Measurements from ENCODE around the gene TNFRSF4. TPM values are rescaled to one million over a fixed set of nuclear protein-coding genes. Genes with fewer than 3 reads are reported as not detected.

TNFRSF4 gene
- total and polyA plus RNA-seq, 9 donors = 1.5 to 3.3 (median 2.1) TPM

DNA sequence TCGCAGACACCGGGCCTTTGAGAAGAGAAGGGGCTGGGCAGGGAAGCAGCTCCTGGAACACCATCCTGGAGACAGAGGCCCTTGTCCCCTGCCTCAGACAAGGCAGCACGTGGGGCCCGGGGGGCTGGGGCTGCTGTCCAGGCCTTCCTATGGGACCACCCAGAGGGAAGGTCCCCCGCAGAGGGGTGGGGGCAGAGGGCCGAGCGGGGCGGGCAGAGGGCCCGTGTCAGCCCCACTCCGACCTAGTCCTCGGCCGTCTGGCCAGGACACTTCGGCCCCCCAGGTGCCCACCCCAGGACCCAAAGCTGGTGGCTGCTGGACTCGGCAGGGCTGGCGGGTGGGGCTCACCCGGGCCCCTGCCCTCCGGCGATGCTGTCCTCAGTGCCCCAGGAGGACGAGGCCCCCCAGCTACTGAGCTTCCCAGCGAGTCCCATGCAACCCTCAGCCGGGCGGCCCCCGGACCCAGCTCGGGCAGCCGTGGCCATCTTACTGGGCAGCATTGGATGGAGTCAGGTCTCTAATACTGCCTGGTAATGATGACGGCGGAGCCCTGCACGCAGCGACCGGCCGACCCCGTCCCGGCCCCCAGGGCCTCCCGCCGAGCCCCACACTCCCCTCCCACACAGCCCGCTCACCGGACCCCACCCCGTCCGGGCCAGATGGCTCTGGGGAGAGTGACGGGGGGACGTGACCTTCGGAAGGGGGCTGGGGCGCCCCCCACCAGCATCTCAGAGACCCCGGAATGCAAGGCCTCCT lies 47.1 kb downstream of the TNFRSF4 start:
- Histone ChIP-seq H3K9me3 (replicated peaks; ENCODE audit: control insufficient read depth, low read depth, low read length) (no peaks in the 10 kb centered on the region), H3K27me3 (ENCODE audit: control insufficient read depth, insufficient read depth, low read length) (peaks cover 75% of the 10 kb centered on the region), H3K27ac (ENCODE audit: low read length) (no peak overlapping the region), H3K4me3 (ENCODE audit: low read length) (no peak overlapping the region), H3K36me3 (ENCODE audit: control insufficient read depth, insufficient read depth, low read length) (no peaks in the 10 kb centered on the region), H3K4me1 (ENCODE audit: control insufficient read depth, insufficient read depth, low read length) (peaks cover 22% of the 10 kb centered on the region)
- 63% methylated on average over 39 of the region's 44 CpGs for whole genome bisulfite sequencing (ENCODE audit: insufficient coverage)
- DNase-seq = no peak

DNA sequence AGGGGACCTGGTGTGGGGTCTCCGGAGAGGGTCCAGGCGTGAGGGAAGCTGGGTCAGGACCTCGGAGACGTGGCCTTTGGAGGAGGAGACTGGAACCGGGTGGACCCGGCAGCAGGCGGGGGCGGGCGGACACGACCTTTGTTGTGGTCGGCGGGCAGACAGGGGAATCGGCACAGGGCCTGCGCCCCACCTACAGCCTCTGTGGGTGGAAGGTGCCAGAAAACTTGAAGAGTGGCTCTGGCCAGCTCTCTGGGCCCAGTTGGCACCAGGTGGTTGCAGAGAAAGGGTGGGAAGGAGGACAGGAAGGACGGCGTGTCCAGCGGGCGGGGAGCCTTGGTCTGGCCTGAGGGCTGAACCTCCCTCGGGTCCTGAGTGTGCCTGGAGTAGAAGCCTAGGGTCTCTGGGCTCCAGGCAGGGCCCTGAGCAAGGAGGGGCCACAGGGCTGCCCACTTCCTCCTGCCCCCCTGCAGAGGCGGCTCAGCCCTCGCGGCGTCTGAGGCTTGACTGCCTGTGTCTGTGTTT lies 48.0 kb downstream of the TNFRSF4 start:
- WGBS (ENCODE audit: insufficient coverage) = 69% methylated on average over 18 of the region's 23 CpGs
- Histone ChIP-seq H3K27ac (ENCODE audit: low read length) (no peak overlapping the region), H3K9me3 (replicated peaks; ENCODE audit: control insufficient read depth, low read depth, low read length) (no peaks in the 10 kb centered on the region), H3K27me3 (ENCODE audit: control insufficient read depth, insufficient read depth, low read length) (peaks cover 74% of the 10 kb centered on the region), H3K4me1 (ENCODE audit: control insufficient read depth, insufficient read depth, low read length) (peaks cover 22% of the 10 kb centered on the region), H3K36me3 (ENCODE audit: control insufficient read depth, insufficient read depth, low read length) (no peaks in the 10 kb centered on the region), H3K4me3 (ENCODE audit: low read length) (no peak overlapping the region)
- no peak for DNase-seq

DNA sequence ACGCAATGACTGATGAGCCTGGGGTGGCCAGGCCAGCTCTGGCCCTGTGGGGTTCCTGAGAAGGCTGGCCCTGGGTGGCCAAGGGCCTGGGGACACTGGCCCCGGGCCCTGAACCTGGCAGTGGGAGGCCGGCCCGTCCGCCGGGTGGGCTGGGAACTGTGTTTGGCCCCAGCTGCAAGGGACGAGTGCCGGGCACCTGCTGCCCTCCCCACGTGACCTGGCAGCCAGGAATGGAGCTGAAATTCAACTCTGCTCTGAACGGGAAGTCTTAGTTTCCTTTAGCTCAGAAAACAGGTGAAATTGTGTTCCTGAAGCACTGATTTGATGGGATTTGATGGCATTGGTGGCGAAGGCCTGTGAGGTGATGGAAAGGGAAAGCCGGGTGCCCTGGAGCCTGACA lies 48.5 kb downstream of the TNFRSF4 start:
- peaks cover 69% of the 10 kb centered on the region for H3K27me3 ChIP-seq (ENCODE audit: control insufficient read depth, insufficient read depth, low read length)
- H3K4me3 ChIP-seq (ENCODE audit: low read length) = no peak overlapping the region
- WGBS (ENCODE audit: insufficient coverage) = 66% methylated on average over 12 of the region's 12 CpGs
- H3K4me1 ChIP-seq (ENCODE audit: control insufficient read depth, insufficient read depth, low read length) = peaks cover 22% of the 10 kb centered on the region
- no peaks in the 10 kb centered on the region for H3K36me3 ChIP-seq (ENCODE audit: control insufficient read depth, insufficient read depth, low read length)
- peak; percentile 37 for DNase-seq
- H3K27ac ChIP-seq (ENCODE audit: low read length) = peak overlapping the region; percentile 7
- no peaks in the 10 kb centered on the region for H3K9me3 ChIP-seq (replicated peaks; ENCODE audit: control insufficient read depth, low read depth, low read length)

DNA sequence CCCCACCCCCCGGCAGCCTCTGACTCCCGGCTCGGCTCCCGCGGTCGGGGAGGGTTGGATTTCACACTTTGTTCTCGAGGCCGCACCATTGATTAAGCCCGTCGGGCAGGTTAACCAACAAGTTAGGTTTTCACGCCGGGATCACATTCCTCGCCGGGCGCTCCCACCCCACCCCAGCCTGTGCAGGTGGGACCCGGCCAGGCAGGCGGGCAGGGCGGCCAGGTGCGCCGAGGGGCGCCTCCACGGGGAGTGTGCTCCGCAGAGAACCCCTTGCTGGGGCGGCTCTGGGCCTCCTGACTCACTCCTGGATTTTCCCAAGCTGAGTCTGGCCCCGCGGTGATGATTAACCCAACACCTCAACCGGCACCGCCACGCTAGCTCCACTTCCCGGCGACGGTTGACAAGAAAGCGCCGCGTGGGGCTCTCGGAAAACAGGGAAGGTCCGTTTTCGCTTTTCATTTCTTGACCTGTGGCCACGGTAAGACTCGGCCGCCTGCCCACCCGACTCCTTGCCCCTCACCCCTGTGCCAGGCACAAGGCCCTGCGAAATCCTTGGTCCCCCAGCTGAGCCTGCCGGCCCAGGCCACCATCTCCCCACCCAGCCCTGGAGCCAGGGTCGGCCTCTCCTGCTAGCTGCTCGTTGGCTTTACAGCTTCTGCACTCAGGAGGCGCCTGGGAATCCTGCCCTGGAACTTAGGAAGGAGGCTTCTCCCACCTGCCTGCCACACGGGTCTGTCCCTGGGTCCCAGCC lies 49.1 kb downstream of the TNFRSF4 start:
- DNase-seq = no peak
- peaks cover 64% of the 10 kb centered on the region for H3K27me3 ChIP-seq (ENCODE audit: control insufficient read depth, insufficient read depth, low read length)
- 50% methylated on average over 42 of the region's 48 CpGs for WGBS (ENCODE audit: insufficient coverage)

DNA sequence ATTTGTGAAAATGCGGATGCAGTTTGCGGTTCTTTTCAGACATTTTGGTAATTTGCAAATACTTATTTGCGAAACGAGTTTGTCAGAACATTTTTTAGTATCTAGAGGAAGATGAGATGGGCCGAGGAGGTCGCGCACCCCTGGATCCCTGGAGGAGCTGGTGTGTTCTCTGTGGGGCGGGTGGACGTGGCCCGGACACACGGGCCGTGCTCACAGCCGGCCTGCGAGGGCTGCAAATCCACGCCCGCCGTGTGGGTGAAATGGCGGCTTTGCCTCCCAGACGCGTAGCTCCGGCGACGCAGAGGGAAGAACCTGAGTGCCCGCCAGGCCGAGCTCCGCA lies 49.6 kb downstream of the TNFRSF4 start:
- peaks cover 22% of the 10 kb centered on the region for H3K4me1 ChIP-seq (ENCODE audit: control insufficient read depth, insufficient read depth, low read length)
- no peaks in the 10 kb centered on the region for H3K36me3 ChIP-seq (ENCODE audit: control insufficient read depth, insufficient read depth, low read length)
- H3K27ac ChIP-seq (ENCODE audit: low read length) = no peak overlapping the region
- DNase-seq = no peak
- no peak overlapping the region for H3K4me3 ChIP-seq (ENCODE audit: low read length)
- H3K27me3 ChIP-seq (ENCODE audit: control insufficient read depth, insufficient read depth, low read length) = peaks cover 58% of the 10 kb centered on the region
- WGBS (ENCODE audit: insufficient coverage) = 60% methylated on average over 26 of the region's 26 CpGs
- H3K9me3 ChIP-seq (replicated peaks; ENCODE audit: control insufficient read depth, low read depth, low read length) = no peaks in the 10 kb centered on the region

More for the DNA sequence above, 49.1 kb downstream of the TNFRSF4 start:
- Histone ChIP-seq H3K27ac (ENCODE audit: low read length) (peak overlapping the region; percentile 7), H3K9me3 (replicated peaks; ENCODE audit: control insufficient read depth, low read depth, low read length) (no peaks in the 10 kb centered on the region), H3K4me1 (ENCODE audit: control insufficient read depth, insufficient read depth, low read length) (peaks cover 19% of the 10 kb centered on the region), H3K36me3 (ENCODE audit: control insufficient read depth, insufficient read depth, low read length) (no peaks in the 10 kb centered on the region), H3K4me3 (ENCODE audit: low read length) (no peak overlapping the region)

DNA sequence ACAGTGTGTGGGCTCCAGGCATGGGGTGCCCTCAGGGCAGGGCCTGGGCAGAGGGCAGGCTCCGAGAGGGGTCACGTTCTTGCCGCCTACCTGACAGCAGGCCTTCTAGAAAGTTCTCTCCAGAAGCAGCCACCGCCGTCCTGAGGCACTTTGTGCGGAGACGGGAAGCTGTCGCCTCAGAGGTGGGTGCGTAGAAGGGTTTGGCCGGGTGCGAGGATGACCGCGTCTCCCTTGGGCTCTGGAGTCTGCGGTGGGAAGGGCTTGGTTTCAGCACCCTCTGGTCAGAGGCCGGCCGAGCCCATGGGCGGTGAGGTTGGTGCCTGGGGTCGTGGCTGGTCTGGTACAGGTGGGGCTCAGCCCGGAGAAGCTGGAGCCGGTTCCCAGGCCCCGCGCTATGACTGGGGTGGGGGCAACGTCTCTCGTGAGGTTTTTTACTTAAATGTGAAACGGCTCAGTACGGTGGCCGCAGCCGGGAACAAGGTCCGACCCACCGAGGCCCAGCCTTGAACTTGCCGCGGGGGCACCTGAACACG lies 50.3 kb downstream of the TNFRSF4 start:
- H3K36me3 ChIP-seq (ENCODE audit: control insufficient read depth, insufficient read depth, low read length) = no peaks in the 10 kb centered on the region
- no peak for DNase-seq
- H3K4me3 ChIP-seq (ENCODE audit: low read length) = no peak overlapping the region
- no peaks in the 10 kb centered on the region for H3K9me3 ChIP-seq (replicated peaks; ENCODE audit: control insufficient read depth, low read depth, low read length)
- H3K27me3 ChIP-seq (ENCODE audit: control insufficient read depth, insufficient read depth, low read length) = peaks cover 54% of the 10 kb centered on the region
- H3K27ac ChIP-seq (ENCODE audit: low read length) = no peak overlapping the region
- 85% methylated on average over 31 of the region's 33 CpGs for WGBS (ENCODE audit: insufficient coverage)
- H3K4me1 ChIP-seq (ENCODE audit: control insufficient read depth, insufficient read depth, low read length) = peaks cover 29% of the 10 kb centered on the region

DNA sequence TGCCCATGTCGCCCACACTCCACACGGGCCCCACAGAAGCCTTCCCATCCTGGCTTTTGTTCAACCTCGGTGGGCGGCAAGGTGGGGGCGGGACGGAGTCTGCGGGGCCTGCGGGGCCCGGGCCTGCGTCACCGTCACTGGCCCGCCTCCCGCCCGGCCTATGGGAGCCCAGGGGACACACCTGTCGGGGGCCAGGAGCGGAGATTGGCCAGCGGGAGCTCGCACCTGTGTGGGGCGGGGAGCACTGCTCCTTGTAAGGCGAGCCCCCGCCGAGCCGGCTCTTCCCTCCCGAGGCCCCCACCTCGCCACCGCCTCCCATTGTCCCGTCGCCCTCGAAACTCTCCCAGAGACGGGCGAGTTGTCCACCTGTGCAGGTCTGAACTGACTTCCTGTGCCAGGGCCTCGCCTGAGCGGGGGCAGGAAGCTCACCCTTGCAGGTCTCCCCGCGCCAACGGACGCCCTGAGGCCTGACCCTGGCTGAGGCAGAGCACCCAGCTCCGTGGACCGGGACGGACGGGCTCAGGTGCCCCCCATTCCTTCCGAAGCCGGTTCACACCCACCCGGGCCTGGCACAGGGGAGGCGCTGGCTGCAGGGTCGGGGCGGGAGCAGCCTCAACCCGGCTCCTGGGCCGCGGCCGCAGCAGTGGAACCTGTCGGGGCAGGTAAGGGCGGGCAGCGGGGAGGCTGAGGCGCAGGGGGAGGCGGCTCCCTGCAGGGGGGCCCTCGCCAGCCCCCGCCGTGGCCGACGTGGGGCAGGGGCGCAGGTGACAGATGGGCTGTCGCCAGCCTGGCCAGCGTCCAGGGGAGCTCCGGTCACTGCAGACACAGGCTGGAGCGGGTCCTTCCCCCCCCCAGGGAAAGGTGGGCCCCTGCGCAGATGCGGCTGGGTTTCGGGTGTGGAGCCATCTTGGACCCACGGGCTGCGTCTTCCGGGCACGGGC lies 51.1 kb downstream of the TNFRSF4 start:
- H3K27me3 ChIP-seq (ENCODE audit: control insufficient read depth, insufficient read depth, low read length) = peaks cover 51% of the 10 kb centered on the region
- no peaks in the 10 kb centered on the region for H3K9me3 ChIP-seq (replicated peaks; ENCODE audit: control insufficient read depth, low read depth, low read length)
- H3K27ac ChIP-seq (ENCODE audit: low read length) = no peak overlapping the region
- H3K4me3 ChIP-seq (ENCODE audit: low read length) = no peak overlapping the region
- DNase-seq = no peak
- 57% methylated on average over 70 of the region's 73 CpGs for WGBS (ENCODE audit: insufficient coverage)
- H3K36me3 ChIP-seq (ENCODE audit: control insufficient read depth, insufficient read depth, low read length) = no peaks in the 10 kb centered on the region
- H3K4me1 ChIP-seq (ENCODE audit: control insufficient read depth, insufficient read depth, low read length) = peaks cover 36% of the 10 kb centered on the region

DNA sequence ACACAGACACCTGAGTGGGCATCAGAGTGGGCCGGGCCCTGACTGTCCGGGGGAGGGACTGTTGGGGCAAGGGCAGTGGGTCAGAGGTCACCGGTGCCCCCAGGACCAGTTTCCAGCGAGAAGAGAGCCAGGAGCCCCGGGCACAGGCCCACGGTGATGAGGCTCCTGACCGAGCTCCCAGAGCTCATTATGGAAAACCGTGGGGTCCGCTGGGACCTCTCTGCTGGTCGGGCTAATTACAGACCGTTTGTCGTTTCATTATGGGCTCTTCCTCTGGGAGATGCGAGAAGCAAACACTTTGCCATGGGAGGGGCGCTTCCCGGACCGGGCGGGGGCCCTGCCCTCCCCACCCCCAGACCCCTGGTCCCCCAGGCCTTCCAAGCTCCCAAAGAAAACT lies 52.3 kb downstream of the TNFRSF4 start:
- DNase-seq = no peak
- Histone ChIP-seq H3K27ac (ENCODE audit: low read length) (no peak overlapping the region), H3K4me1 (ENCODE audit: control insufficient read depth, insufficient read depth, low read length) (peaks cover 42% of the 10 kb centered on the region)

More for the DNA sequence above, 52.3 kb downstream of the TNFRSF4 start:
- H3K36me3 ChIP-seq (ENCODE audit: control insufficient read depth, insufficient read depth, low read length) = no peaks in the 10 kb centered on the region
- no peak overlapping the region for H3K4me3 ChIP-seq (ENCODE audit: low read length)
- no peaks in the 10 kb centered on the region for H3K9me3 ChIP-seq (replicated peaks; ENCODE audit: control insufficient read depth, low read depth, low read length)
- 31% methylated on average over 11 of the region's 17 CpGs for WGBS (ENCODE audit: insufficient coverage)
- peaks cover 51% of the 10 kb centered on the region for H3K27me3 ChIP-seq (ENCODE audit: control insufficient read depth, insufficient read depth, low read length)
